ENCODE results near the gene FBXL13.
"Not testable (repeated sequence)": the region's sequence is repeated elsewhere in the genome, so short reads cannot be mapped to it uniquely, and the experiment has no call there.

Gene FBXL13

GRCh38 chr7:103095558-103095957 is 21.0 kb upstream of the FBXL13 start:
- WGBS (ENCODE audit: extremely low coverage, insufficient coverage, insufficient read length), result no CpG with 5 or more reads among the region's 2 CpGs

GRCh38 chr7:103094102-103094501 is 19.5 kb upstream of the FBXL13 start:
- H2BK120ac ChIP-seq (ENCODE audit: insufficient read depth, low read length, poor library complexity), result no peak overlapping the region
- no peak overlapping the region for H3K4me2 ChIP-seq (ENCODE audit: low read length)
- H2AK5ac ChIP-seq (ENCODE audit: low read length), result no peak overlapping the region
- H3K4me3 ChIP-seq (ENCODE audit: low read depth, low read length), result no peak overlapping the region
- no peak for DNase-seq
- no peaks in the 10 kb centered on the region for H3K79me2 ChIP-seq (ENCODE audit: control insufficient read depth, insufficient read depth, low read length, poor library complexity)
- H3K4me1 ChIP-seq (ENCODE audit: control insufficient read depth in 1 of 2, insufficient read depth in 2 of 2, low read length in 2 of 2), result no peaks in the 10 kb centered on the region
- H3K27ac ChIP-seq (ENCODE audit: low read depth, low read length), result no peak overlapping the region
- H4K12ac ChIP-seq (ENCODE audit: low read depth, low read length), result no peak overlapping the region
- no peaks in the 10 kb centered on the region for H3K9me3 ChIP-seq (ENCODE audit: insufficient read depth, low read depth, low read length)
- H4K91ac ChIP-seq (ENCODE audit: low read depth, low read length), result no peak overlapping the region
- H2BK5ac ChIP-seq (ENCODE audit: low read depth, low read length, poor library complexity), result no peak overlapping the region
- H3K23ac ChIP-seq (ENCODE audit: low read length), result no peak overlapping the region
- WGBS (ENCODE audit: extremely low coverage, insufficient coverage, insufficient read length), result no CpG with 5 or more reads among the region's 3 CpGs
- H3K18ac ChIP-seq (ENCODE audit: low read length), result no peak overlapping the region
- H3K36me3 ChIP-seq (ENCODE audit: control insufficient read depth in 1 of 2, insufficient read depth in 2 of 2, low read length in 2 of 2), result peaks cover 7 to 8% of the 10 kb centered on the region in 2 experiments
- no peak overlapping the region for H2BK12ac ChIP-seq (ENCODE audit: low read length)
- H3K9ac ChIP-seq (ENCODE audit: low read length), result no peak overlapping the region
- no peaks in the 10 kb centered on the region for H3K27me3 ChIP-seq (ENCODE audit: insufficient read depth, low read length)
- H3K79me1 ChIP-seq (ENCODE audit: low read length), result no peaks in the 10 kb centered on the region
- H2AFZ ChIP-seq (ENCODE audit: insufficient read depth, low read length, poor library complexity), result no peak overlapping the region
- no peak overlapping the region for H3K14ac ChIP-seq (ENCODE audit: low read length)
- H4K8ac ChIP-seq (ENCODE audit: low read depth, low read length), result no peak overlapping the region
- H3K4ac ChIP-seq (ENCODE audit: low read depth, low read length), result no peak overlapping the region

More at GRCh38 chr7:103095558-103095957, 21.0 kb upstream of the FBXL13 start:
- not testable (repeated sequence) for DNase-seq; H3K79me2 ChIP-seq (ENCODE audit: control insufficient read depth, insufficient read depth, low read length, poor library complexity); H2BK5ac ChIP-seq (ENCODE audit: low read depth, low read length, poor library complexity); H3K23ac ChIP-seq (ENCODE audit: low read length); H3K4me2 ChIP-seq (ENCODE audit: low read length); H4K8ac ChIP-seq (ENCODE audit: low read depth, low read length); H4K12ac ChIP-seq (ENCODE audit: low read depth, low read length); H2BK12ac ChIP-seq (ENCODE audit: low read length); H3K14ac ChIP-seq (ENCODE audit: low read length); H2BK120ac ChIP-seq (ENCODE audit: insufficient read depth, low read length, poor library complexity); H2AFZ ChIP-seq (ENCODE audit: insufficient read depth, low read length, poor library complexity); H3K9ac ChIP-seq (ENCODE audit: low read length); H4K91ac ChIP-seq (ENCODE audit: low read depth, low read length); H3K18ac ChIP-seq (ENCODE audit: low read length); H2AK5ac ChIP-seq (ENCODE audit: low read length); H3K79me1 ChIP-seq (ENCODE audit: low read length); H3K4me1 ChIP-seq (ENCODE audit: control insufficient read depth in 1 of 2, insufficient read depth in 2 of 2, low read length in 2 of 2); H3K4me3 ChIP-seq (ENCODE audit: low read depth, low read length); H3K9me3 ChIP-seq (ENCODE audit: insufficient read depth, low read depth, low read length); H3K4ac ChIP-seq (ENCODE audit: low read depth, low read length); H3K36me3 ChIP-seq (ENCODE audit: control insufficient read depth in 1 of 2, insufficient read depth in 2 of 2, low read length in 2 of 2); H3K27ac ChIP-seq (ENCODE audit: low read depth, low read length); H3K27me3 ChIP-seq (ENCODE audit: insufficient read depth, low read length)

GRCh38 chr7:103093429-103093828 is 18.8 kb upstream of the FBXL13 start:
- Histone ChIP-seq H3K18ac (ENCODE audit: low read length) (no peak overlapping the region), H3K4me3 (ENCODE audit: low read depth, low read length) (no peak overlapping the region), H3K9me3 (ENCODE audit: insufficient read depth, low read depth, low read length) (no peaks in the 10 kb centered on the region), H2BK120ac (ENCODE audit: insufficient read depth, low read length, poor library complexity) (no peak overlapping the region), H3K4me2 (ENCODE audit: low read length) (no peak overlapping the region), H2AFZ (ENCODE audit: insufficient read depth, low read length, poor library complexity) (no peak overlapping the region), H3K27ac (ENCODE audit: low read depth, low read length) (no peak overlapping the region), H3K79me2 (ENCODE audit: control insufficient read depth, insufficient read depth, low read length, poor library complexity) (no peaks in the 10 kb centered on the region), H2BK5ac (ENCODE audit: low read depth, low read length, poor library complexity) (no peak overlapping the region), H4K12ac (ENCODE audit: low read depth, low read length) (no peak overlapping the region), H3K9ac (ENCODE audit: low read length) (no peak overlapping the region), H2AK5ac (ENCODE audit: low read length) (no peak overlapping the region), H4K8ac (ENCODE audit: low read depth, low read length) (no peak overlapping the region), H3K23ac (ENCODE audit: low read length) (no peak overlapping the region), H3K36me3 (ENCODE audit: control insufficient read depth in 1 of 2, insufficient read depth in 2 of 2, low read length in 2 of 2) (peaks cover 7 to 8% of the 10 kb centered on the region in 2 experiments), H3K4ac (ENCODE audit: low read depth, low read length) (no peak overlapping the region), H3K4me1 (ENCODE audit: control insufficient read depth in 1 of 2, insufficient read depth in 2 of 2, low read length in 2 of 2) (no peaks in the 10 kb centered on the region), H2BK12ac (ENCODE audit: low read length) (no peak overlapping the region), H3K27me3 (ENCODE audit: insufficient read depth, low read length) (no peaks in the 10 kb centered on the region), H3K79me1 (ENCODE audit: low read length) (no peaks in the 10 kb centered on the region), H4K91ac (ENCODE audit: low read depth, low read length) (no peak overlapping the region), H3K14ac (ENCODE audit: low read length) (no peak overlapping the region)
- DNase-seq, result no peak
- WGBS (ENCODE audit: extremely low coverage, insufficient coverage, insufficient read length), result no CpG with 5 or more reads among the region's 1 CpG

GRCh38 chr7:103092321-103092720 is 17.7 kb upstream of the FBXL13 start:
- not testable (repeated sequence) for H3K79me1 ChIP-seq (ENCODE audit: low read length); H3K18ac ChIP-seq (ENCODE audit: low read length)

More at GRCh38 chr7:103092321-103092720, 17.7 kb upstream of the FBXL13 start:
- H2AK5ac ChIP-seq (ENCODE audit: low read length); H3K4me1 ChIP-seq (ENCODE audit: control insufficient read depth in 1 of 2, insufficient read depth in 2 of 2, low read length in 2 of 2); H2AFZ ChIP-seq (ENCODE audit: insufficient read depth, low read length, poor library complexity); H3K4ac ChIP-seq (ENCODE audit: low read depth, low read length); H3K36me3 ChIP-seq (ENCODE audit: control insufficient read depth in 1 of 2, insufficient read depth in 2 of 2, low read length in 2 of 2); H2BK5ac ChIP-seq (ENCODE audit: low read depth, low read length, poor library complexity); H3K9ac ChIP-seq (ENCODE audit: low read length); H3K14ac ChIP-seq (ENCODE audit: low read length); H3K79me2 ChIP-seq (ENCODE audit: control insufficient read depth, insufficient read depth, low read length, poor library complexity); H2BK12ac ChIP-seq (ENCODE audit: low read length); H3K4me2 ChIP-seq (ENCODE audit: low read length); H3K23ac ChIP-seq (ENCODE audit: low read length); H3K4me3 ChIP-seq (ENCODE audit: low read depth, low read length); H3K27ac ChIP-seq (ENCODE audit: low read depth, low read length); H4K12ac ChIP-seq (ENCODE audit: low read depth, low read length); H4K91ac ChIP-seq (ENCODE audit: low read depth, low read length); H4K8ac ChIP-seq (ENCODE audit: low read depth, low read length); H3K9me3 ChIP-seq (ENCODE audit: insufficient read depth, low read depth, low read length); H2BK120ac ChIP-seq (ENCODE audit: insufficient read depth, low read length, poor library complexity); H3K27me3 ChIP-seq (ENCODE audit: insufficient read depth, low read length): not testable (repeated sequence)
- no CpG with 5 or more reads among the region's 4 CpGs for WGBS (ENCODE audit: extremely low coverage, insufficient coverage, insufficient read length)
- DNase-seq, result peak; percentile 58 to 84
